IMR-90 (cell line): ENCODE results near the gene PIGU. TPM values are rescaled to one million over a fixed set of nuclear protein-coding genes. Genes with fewer than 3 reads are reported as not detected.

ENCODE experiments used
- ATAC-seq: fragments of 200-7000 bp; cut with Tn5 transposase; 2 replicates; pipeline ENCODE4 v1.9.1; 2020; ENCODE audit warnings: low read depth, mild to moderate bottlenecking, moderate library complexity
- BruUV-seq: library from RNA; stranded (reverse); fragments of 400-500 nt; replicated peaks from 2 replicates; lab custom pipeline; 2021; lab: Mats Ljungman, UMichigan
- CTCF ChIA-PET: fragments of 300-600 bp; formaldehyde crosslinking; extraction: SDS; loops from one replicate; lab custom pipeline; 2021; ENCODE audit warnings: antibody characterized with exemption; lab: Yijun Ruan, JAX
- POLR2A ChIA-PET: fragments of 300-600 bp; sonication (Branson Sonifier 250); formaldehyde crosslinking; loops from one replicate; lab custom pipeline; 2022; ENCODE audit warnings: antibody characterized with exemption; ENCODE audit not compliant: unreplicated experiment; lab: Charles Lee
- DNase-seq: peaks from one replicate; pipeline ENCODE4 v3.0.0; 2013
- H2AFZ ChIP-seq: replicated peaks from 2 replicates; pipeline ENCODE3; 2013; ENCODE audit warnings: low read length, mild to moderate bottlenecking; ENCODE audit not compliant: poor library complexity
- H2AK5ac ChIP-seq: 2 replicates; pipeline ENCODE4 v1.6.1; 2013; ENCODE audit warnings: low read depth, low read length, inconsistent platforms
- H2AK9ac ChIP-seq: replicated peaks from 2 replicates; pipeline ENCODE3; 2013; ENCODE audit warnings: mild to moderate bottlenecking, low read depth, low read length, moderate library complexity; ENCODE audit not compliant: poor library complexity
- H2BK120ac ChIP-seq: 2 replicates; pipeline ENCODE4 v1.6.1; 2013; ENCODE audit warnings: low read depth, low read length, inconsistent platforms
- H2BK15ac ChIP-seq: 3 replicates; pipeline ENCODE4 v1.6.1; 2013; ENCODE audit warnings: low read depth, low read length, inconsistent platforms
- H2BK20ac ChIP-seq: 2 replicates; pipeline ENCODE4 v1.6.1; 2013; ENCODE audit warnings: low read depth, mild to moderate bottlenecking, inconsistent platforms, low read length, moderate library complexity
- H2BK5ac ChIP-seq: 2 replicates; pipeline ENCODE4 v1.6.1; 2013; ENCODE audit warnings: mild to moderate bottlenecking, low read depth, low read length, inconsistent platforms; ENCODE audit not compliant: poor library complexity, severe bottlenecking
- H3K14ac ChIP-seq: replicated peaks from 2 replicates; pipeline ENCODE4 v1.6.1; 2013; ENCODE audit warnings: low read depth, low read length, inconsistent platforms
- H3K18ac ChIP-seq: 2 replicates; pipeline ENCODE4 v1.6.1; 2013; ENCODE audit warnings: low read depth, low read length, control low read depth
- H3K23ac ChIP-seq: 2 replicates; pipeline ENCODE4 v1.6.1; 2013; ENCODE audit warnings: low read depth, low read length, inconsistent platforms
- H3K27ac ChIP-seq: 2 replicates; pipeline ENCODE4 v1.5.1; 2013; ENCODE audit warnings: mild to moderate bottlenecking, control low read depth, low read length; ENCODE audit not compliant: insufficient read depth
- H3K27me3 ChIP-seq: 2 replicates; pipeline ENCODE4 v1.6.1; 2013; ENCODE audit warnings: low read length; ENCODE audit not compliant: control insufficient read depth, insufficient read depth
- H3K36me3 ChIP-seq: 2 replicates; pipeline ENCODE4 v1.6.1; 2013; ENCODE audit warnings: low read length, mixed read lengths; ENCODE audit not compliant: control insufficient read depth, insufficient read depth
- H3K4ac ChIP-seq: 2 replicates; pipeline ENCODE4 v1.6.1; 2013; ENCODE audit warnings: low read depth, low read length, inconsistent platforms
- H3K4me1 ChIP-seq: 2 replicates; pipeline ENCODE4 v1.6.1; 2013; ENCODE audit warnings: low read length, mixed read lengths; ENCODE audit not compliant: control insufficient read depth, insufficient read depth
- H3K4me2 ChIP-seq: 2 replicates; pipeline ENCODE4 v1.6.1; 2013; ENCODE audit warnings: low read depth, mild to moderate bottlenecking, control low read depth, low read length, moderate library complexity
- H3K4me3 ChIP-seq: 2 replicates; pipeline ENCODE4 v1.5.1; 2013; ENCODE audit warnings: low read depth, mild to moderate bottlenecking, control low read depth, low read length, moderate library complexity; ENCODE audit not compliant: insufficient read depth
- H3K56ac ChIP-seq: 2 replicates; pipeline ENCODE4 v1.6.1; 2013; ENCODE audit warnings: low read length, inconsistent platforms; ENCODE audit not compliant: insufficient read depth; ENCODE audit errors: extremely low read depth
- H3K79me1 ChIP-seq, 2 experiments: 2 replicates each; pipeline ENCODE4 v1.6.1; 2013; ENCODE audit warnings: low read length in 2 of 2, inconsistent platforms in 1 of 2, low read depth in 1 of 2
- H3K9ac ChIP-seq: 2 replicates; pipeline ENCODE4 v1.6.1; 2013; ENCODE audit warnings: low read depth, low read length, control low read depth
- H3K9me1 ChIP-seq: 2 replicates; pipeline ENCODE4 v1.6.1; 2013; ENCODE audit warnings: low read length, inconsistent platforms; ENCODE audit not compliant: insufficient read depth
- H3K9me3 ChIP-seq: 2 replicates; pipeline ENCODE4 v1.6.1; 2013; ENCODE audit warnings: low read length; ENCODE audit not compliant: control insufficient read depth, insufficient read depth
- H4K20me1 ChIP-seq: 2 replicates; pipeline ENCODE4 v1.6.1; 2013; ENCODE audit warnings: low read length, inconsistent platforms; ENCODE audit not compliant: insufficient read depth
- H4K5ac ChIP-seq: 2 replicates; pipeline ENCODE4 v1.6.1; 2013; ENCODE audit warnings: mild to moderate bottlenecking, low read depth, low read length, control low read depth
- H4K8ac ChIP-seq, 2 experiments: 2 replicates each; pipeline ENCODE4 v1.6.1; 2013; ENCODE audit warnings: low read depth in 2 of 2, low read length in 2 of 2, control low read depth in 1 of 2, inconsistent platforms in 1 of 2
- H4K91ac ChIP-seq: 2 replicates; pipeline ENCODE4 v1.6.1; 2013; ENCODE audit warnings: low read depth, low read length, inconsistent platforms; ENCODE audit not compliant: insufficient read depth
- BHLHE40 ChIP-seq: fragments of 150-350 bp; IDR thresholded peaks from 2 replicates; pipeline ENCODE4 v1.6.1; 2016; ENCODE audit warnings: mild to moderate bottlenecking, low read depth, low read length
- CEBPB ChIP-seq: IDR thresholded peaks from 2 replicates; pipeline ENCODE4 v1.6.1; 2012; ENCODE audit warnings: low read depth, low read length, improper control_type of control experiment
- CHD1 ChIP-seq: IDR thresholded peaks from 2 replicates; pipeline ENCODE4 v1.6.1; 2012; ENCODE audit warnings: low read depth, low read length, improper control_type of control experiment
- CTCF ChIP-seq: conservative IDR thresholded peaks from 2 replicates; pipeline ENCODE4 v1.5.1; 2012; ENCODE audit warnings: mild to moderate bottlenecking, low read depth, low read length, improper control_type of control experiment
- ELK1 ChIP-seq: fragments of 150-350 bp; IDR thresholded peaks from 2 replicates; pipeline ENCODE4 v1.6.1; 2016; ENCODE audit warnings: low read depth, mild to moderate bottlenecking, low read length, moderate library complexity, borderline replicate concordance
- FOS ChIP-seq: fragments of 150-350 bp; IDR thresholded peaks from 2 replicates; pipeline ENCODE4 v1.6.1; 2016; ENCODE audit warnings: low read depth, low read length
- MAFK ChIP-seq: IDR thresholded peaks from 2 replicates; pipeline ENCODE4 v1.6.1; 2012; ENCODE audit warnings: low read depth, low read length, improper control_type of control experiment
- MAZ ChIP-seq: IDR thresholded peaks from 2 replicates; pipeline ENCODE4 v1.6.1; 2012; ENCODE audit warnings: low read depth, mild to moderate bottlenecking, low read length, improper control_type of control experiment, moderate library complexity, borderline replicate concordance
- MXI1 ChIP-seq: IDR thresholded peaks from 2 replicates; pipeline ENCODE4 v1.6.1; 2012; ENCODE audit warnings: low read depth, mild to moderate bottlenecking, low read length, moderate library complexity, borderline replicate concordance
- NFE2L2 ChIP-seq: fragments of 150-350 bp; IDR thresholded peaks from 2 replicates; pipeline ENCODE4 v1.6.1; 2016; ENCODE audit warnings: low read depth, mild to moderate bottlenecking, low read length
- POLR2A ChIP-seq: IDR thresholded peaks from 2 replicates; pipeline ENCODE4 v1.6.1; 2012; ENCODE audit warnings: mild to moderate bottlenecking, low read depth, low read length
- RAD21 ChIP-seq: IDR thresholded peaks from 2 replicates; pipeline ENCODE4 v1.6.1; 2012; ENCODE audit warnings: low read length, improper control_type of control experiment
- RCOR1 ChIP-seq: IDR thresholded peaks from 2 replicates; pipeline ENCODE4 v1.6.1; 2012; ENCODE audit warnings: mild to moderate bottlenecking, low read length, improper control_type of control experiment; ENCODE audit not compliant: insufficient replicate concordance
- RFX5 ChIP-seq: IDR thresholded peaks from 2 replicates; pipeline ENCODE4 v1.8.0; 2012; ENCODE audit warnings: low read depth, mild to moderate bottlenecking, low read length, moderate library complexity
- SMC3 ChIP-seq: fragments of 150-350 bp; IDR thresholded peaks from 2 replicates; pipeline ENCODE4 v1.6.1; 2016; ENCODE audit warnings: low read depth, mild to moderate bottlenecking, antibody characterized with exemption, low read length, moderate library complexity
- USF2 ChIP-seq: fragments of 150-350 bp; IDR thresholded peaks from 2 replicates; pipeline ENCODE4 v1.6.1; 2017; ENCODE audit warnings: mild to moderate bottlenecking, antibody characterized with exemption, low read length, low read depth
- WGBS, 2 experiments: methylation state at CpG; one replicate each; pipeline versions ENCODE4 v1.1.5 to v1.1.7; 2013; ENCODE audit warnings: missing lambda C conversion rate in 2 of 2; ENCODE audit not compliant: insufficient read length in 1 of 2; ENCODE audit errors: extremely low coverage in 2 of 2; 5-methylcytosine and 5-hydroxymethylcytosine counted together
- dilution Hi-C: fragments of 300-500 bp; cut with HindIII; formaldehyde crosslinking; loops from one replicate; pipeline ENCODE4 v1.14.3; 2018; ENCODE audit warnings: low sequenced_read_pairs; ENCODE audit not compliant: unreplicated experiment
- in situ Hi-C: fragments of 300-500 bp; cut with MboI; formaldehyde crosslinking; loops from 3 replicates; pipeline ENCODE4 v1.14.3; 2019; ENCODE audit warnings: low sequenced_read_pairs, inconsistent platforms, mixed read lengths
- intact Hi-C: fragments of 100-400 bp; cut with micrococcal nuclease; formaldehyde crosslinking; loops from 2 replicates; pipeline ENCODE4 v1.10.0; 2022
- polyA plus RNA-seq, 3 experiments: library from polyadenylated mRNA; depleted of rRNA; stranded (reverse); fragments of >200 nt; gene quantifications; 2 replicates each; pipeline ENCODE4 v1.2.3, GENCODE V29; 2012; ENCODE audit warnings: low replicate concordance in 1 of 3
- total RNA-seq: library from RNA; depleted of rRNA; stranded (reverse); fragments of >200 nt; gene quantifications from 2 replicates; pipeline ENCODE4 v1.2.3, GENCODE V29; 2012

PIGU gene
- total and polyA plus RNA-seq, 2 of the 4 experiments (the other 2 are of a cell fraction) = 11.1 to 31.1 TPM

GRCh38 chr20:34535301-34535840 is 141.5 kb downstream of the PIGU start:
- POLR2A ChIA-PET = no interaction called here
- intact Hi-C loops (loop anchor here (5.0 kb wide), 1 partner anchor 172 kb away; no protein-coding TSS in a partner anchor), in situ Hi-C loops (no loop called here), dilution Hi-C loops (no loop called here)
- H2AK5ac ChIP-seq = no peak overlapping the region
- no peak for TF ChIP-seq MXI1
- TF ChIP-seq POLR2A = no peak
- TF ChIP-seq RCOR1 = no peak
- TF ChIP-seq SMC3 = no peak
- TF ChIP-seq FOS = no peak
- TF ChIP-seq MAZ = no peak
- TF ChIP-seq RFX5 = no peak
- no peak for TF ChIP-seq CTCF
- no peak for TF ChIP-seq USF2
- no peak for TF ChIP-seq NFE2L2
- no peak for TF ChIP-seq BHLHE40
- TF ChIP-seq ELK1 = no peak
- no peak for TF ChIP-seq CHD1
- TF ChIP-seq RAD21 = no peak
- no peak for TF ChIP-seq CEBPB
- TF ChIP-seq MAFK = no peak
- H4K5ac ChIP-seq = no peak overlapping the region
- peaks cover 26% of the 10 kb centered on the region for H4K20me1 ChIP-seq
- no peak overlapping the region for H4K8ac ChIP-seq
- H2BK15ac ChIP-seq = no peak overlapping the region
- no peak overlapping the region for H2AK9ac ChIP-seq
- no peaks in the 10 kb centered on the region for H3K27me3 ChIP-seq
- H3K79me1 ChIP-seq = peaks cover 32 to 75% of the 10 kb centered on the region in 2 experiments
- no peak overlapping the region for H3K27ac ChIP-seq
- no peak overlapping the region for H3K4ac ChIP-seq
- H3K4me1 ChIP-seq = no peaks in the 10 kb centered on the region
- no peak overlapping the region for H3K4me3 ChIP-seq
- CTCF ChIA-PET = interaction anchor here (1.1 kb wide), 1 partner anchor 223 kb away, joined by 4 read pairs; no protein-coding TSS in a partner anchor
- no peak overlapping the region for H3K18ac ChIP-seq
- no peak overlapping the region for H3K23ac ChIP-seq
- H3K36me3 ChIP-seq = peaks cover 75% of the 10 kb centered on the region
- 90% methylated on average over 2 of the region's 15 CpGs; no CpG with 5 or more reads in 1 of the 2 experiments for WGBS, 2 experiments
- H2BK20ac ChIP-seq = no peak overlapping the region
- H4K91ac ChIP-seq = no peak overlapping the region
- peaks cover 18% of the 10 kb centered on the region for H3K9me1 ChIP-seq
- H3K56ac ChIP-seq = no peak overlapping the region
- no peak overlapping the region for H3K9ac ChIP-seq
- ATAC-seq (no peak), DNase-seq (no peak)
- no peak overlapping the region for H2BK120ac ChIP-seq
- BruUV-seq = no TSS peak
- H3K14ac ChIP-seq = no peak overlapping the region
- H2AFZ ChIP-seq = no peak overlapping the region
- no peak overlapping the region for H3K4me2 ChIP-seq
- no peak overlapping the region for H2BK5ac ChIP-seq
- H3K9me3 ChIP-seq = no peaks in the 10 kb centered on the region
